Measurements from ENCODE around the gene KCNQ1.

- TF ChIP-seq E2F5 (CRISPR knock-in tag; conservative IDR thresholded peaks at IDR 0.05) (no peak), JUN (CRISPR knock-in tag; IDR thresholded peaks at IDR 0.05) (no peak), ZSCAN22 (CRISPR knock-in tag; IDR thresholded peaks at IDR 0.05) (no peak), EZH2 (conservative IDR thresholded peaks at IDR 0.05; ENCODE audit: low read depth, low read length) (no peak), HNRNPK (IDR thresholded peaks at IDR 0.05; ENCODE audit: low read depth, low read length, poor library complexity, severe bottlenecking) (no peak), MEIS2 (CRISPR knock-in tag; IDR thresholded peaks at IDR 0.05) (no peak), ZNF282 (IDR thresholded peaks at IDR 0.05; ENCODE audit: partially characterized antibody) (no peak), PAF1 (CRISPR knock-in tag; IDR thresholded peaks at IDR 0.05) (no peak), ZNF605 (CRISPR knock-in tag; IDR thresholded peaks at IDR 0.05) (no peak), REST (IDR thresholded peaks at IDR 0.05; ENCODE audit: borderline replicate concordance in 1 of 2, low read depth in 1 of 2, low read length in 2 of 2) (no peak), FOXK1 (CRISPR knock-in tag; IDR thresholded peaks at IDR 0.05; ENCODE audit: borderline replicate concordance, low read depth) (no peak), CTCF (CRISPR knock-in tag; IDR thresholded peaks at IDR 0.05) (no peak), MAFK (conservative IDR thresholded peaks at IDR 0.05 in 1 of 2, IDR thresholded peaks at IDR 0.05 in 1 of 2; ENCODE audit: low read length in 2 of 2) (no peak), ZBTB7A (CRISPR knock-in tag; IDR thresholded peaks at IDR 0.05) (no peak)
These were observed 366.6 kb downstream of the KCNQ1 start for GRCh38 chr11:2811206-2812091.

Measured in HepG2 (cell line).